Umbilical cord (tissue), 2 donors: ENCODE data around the gene ATG5. TPM values are rescaled to one million over a fixed set of nuclear protein-coding genes. Genes with fewer than 3 reads are reported as not detected.
"Not testable (repeated sequence)": the region's sequence is repeated elsewhere in the genome, so short reads cannot be mapped to it uniquely, and the experiment has no call there.

ENCODE experiments used
- DNase-seq: peaks from one replicate; pipeline ENCODE4 v3.0.0-alpha.2; 2015; ENCODE audit warnings: low spot score
- total RNA-seq: library from RNA; depleted of rRNA; stranded (reverse); fragments of >200 nt; gene quantifications from one replicate; pipeline ENCODE4 v1.2.3, GENCODE V29; 2014; ENCODE audit warnings: low replicate concordance; ENCODE audit not compliant: insufficient read depth

The ATG5 gene
- total RNA-seq, 1 donor from 2014 or later = 65.0 TPM

DNA sequence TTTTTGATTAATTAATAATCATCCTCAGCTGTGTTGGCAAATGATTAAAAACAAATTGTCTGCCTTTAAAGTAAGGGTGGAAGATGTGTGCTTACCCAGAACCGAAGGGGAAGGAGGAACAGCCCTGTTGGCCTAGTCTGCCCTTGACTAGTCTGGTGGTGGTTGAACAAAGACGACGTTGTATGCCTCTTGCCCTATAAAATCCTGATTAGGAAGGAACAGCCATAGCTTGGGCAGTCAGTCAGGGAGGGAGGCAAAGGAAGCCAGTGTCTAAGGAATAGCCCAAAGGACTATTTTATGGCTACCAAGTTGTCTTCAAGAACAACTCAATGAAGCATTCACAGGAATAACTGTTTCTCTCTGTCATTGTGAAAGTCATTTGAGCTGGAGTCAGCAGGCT is 168.7 kb downstream of the ATG5 start:
- DNase-seq = no peak

DNA sequence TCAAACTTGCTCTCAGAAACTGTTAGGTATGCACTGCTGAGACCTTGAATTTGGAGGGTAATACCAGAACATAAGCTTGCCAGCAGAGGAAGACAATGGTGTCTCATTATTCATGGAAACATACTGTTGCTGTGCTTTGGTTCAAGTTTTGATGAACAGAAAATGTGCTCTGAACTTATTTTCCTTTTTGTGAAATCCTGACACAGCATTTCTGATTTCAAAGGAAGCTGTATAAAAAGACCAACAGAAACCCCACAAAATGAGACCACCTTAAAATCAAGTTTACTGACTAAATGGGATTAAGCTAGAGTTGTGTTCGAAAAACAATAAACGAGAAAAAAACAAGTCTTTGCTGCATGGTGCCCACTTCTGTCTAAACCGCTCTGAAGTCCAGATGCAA is 169.1 kb downstream of the ATG5 start:
- no peak for DNase-seq

DNA sequence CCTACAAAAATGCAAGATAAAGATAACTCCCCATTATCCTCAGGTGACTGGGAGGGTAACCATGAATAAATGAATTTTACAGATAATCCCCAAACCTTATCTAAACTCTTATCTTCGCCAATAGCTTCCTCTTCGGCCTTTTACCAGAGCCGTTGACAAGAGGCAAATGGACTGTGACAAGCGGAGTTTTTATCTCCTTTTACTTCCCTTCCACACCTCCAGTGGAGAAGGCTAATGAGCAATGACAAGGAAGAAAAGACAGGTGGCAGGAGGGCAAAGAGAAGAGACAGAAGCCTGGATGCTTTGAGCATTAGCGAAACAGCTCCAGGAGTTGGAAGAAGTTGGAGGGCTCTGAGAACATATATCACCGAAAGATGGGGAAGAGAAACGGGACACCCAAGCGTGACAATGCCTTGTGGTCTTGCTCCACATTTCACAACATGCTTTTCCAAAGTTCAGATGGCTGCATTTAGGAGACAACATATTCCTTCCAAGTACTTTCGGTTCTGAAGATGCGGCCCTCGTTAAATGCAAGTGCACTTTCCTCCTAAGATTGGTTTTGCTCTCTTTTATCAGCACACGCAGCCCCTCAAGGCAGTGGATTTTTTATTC is 170.2 kb downstream of the ATG5 start:
- no peak for DNase-seq

DNA sequence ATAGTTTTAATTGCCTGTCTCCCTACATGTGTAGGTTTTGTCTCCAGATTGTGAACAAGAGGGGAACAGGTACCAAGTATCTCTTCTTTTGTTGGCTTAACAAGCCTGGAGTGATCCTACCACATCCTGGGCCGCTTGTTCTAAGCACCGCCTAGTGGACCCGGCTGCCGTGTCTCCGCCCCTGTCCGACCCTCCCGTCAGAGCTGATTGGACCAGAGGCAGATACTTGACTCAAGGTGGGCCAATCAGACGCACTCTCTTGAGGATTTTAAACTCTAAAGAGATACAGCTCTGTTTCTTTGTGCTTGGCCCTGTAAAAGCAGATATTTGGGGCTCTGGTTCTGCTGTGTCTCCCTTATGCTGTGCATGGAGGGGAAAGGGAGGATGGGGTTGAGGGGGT is 171.2 kb downstream of the ATG5 start:
- DNase-seq = no peak

DNA sequence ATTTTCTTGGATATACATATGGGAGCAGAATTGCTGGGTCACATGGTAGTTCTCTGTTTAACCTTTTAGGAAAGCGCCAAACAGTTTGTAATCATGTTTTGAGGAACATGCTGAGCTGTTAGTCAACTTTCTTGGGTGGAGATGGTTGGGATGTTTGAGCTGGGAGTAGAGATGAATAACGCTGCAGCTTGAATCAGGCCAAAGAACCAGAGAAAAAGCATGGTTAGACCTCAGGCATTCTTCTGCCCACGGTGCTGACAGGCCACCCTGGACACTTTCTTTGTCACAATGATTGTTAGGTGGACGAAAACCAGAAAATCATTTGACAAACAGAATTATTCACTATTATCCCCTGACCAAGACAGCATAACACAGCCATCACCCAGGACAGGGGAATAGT is 172.6 kb downstream of the ATG5 start:
- DNase-seq = no peak

DNA sequence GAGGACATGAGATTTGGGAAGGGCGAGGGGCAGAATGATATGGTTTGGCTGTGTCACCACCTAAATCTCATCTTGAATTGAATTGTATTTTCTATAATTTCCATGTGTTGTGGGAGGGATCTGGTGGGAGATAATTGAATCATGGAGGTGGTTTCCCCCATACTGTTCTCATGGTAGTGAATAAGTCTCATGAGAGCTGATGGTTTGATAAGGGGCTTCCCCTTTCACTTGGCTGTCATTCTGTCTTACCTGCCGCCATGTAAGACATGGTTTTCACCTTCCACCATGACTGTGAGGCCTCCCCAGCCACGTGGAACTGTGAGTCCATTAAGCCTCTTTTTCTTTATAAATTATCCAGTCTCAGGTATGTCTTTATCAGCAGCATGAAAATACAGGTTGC is 173.1 kb downstream of the ATG5 start:
- not testable (repeated sequence) for DNase-seq

DNA sequence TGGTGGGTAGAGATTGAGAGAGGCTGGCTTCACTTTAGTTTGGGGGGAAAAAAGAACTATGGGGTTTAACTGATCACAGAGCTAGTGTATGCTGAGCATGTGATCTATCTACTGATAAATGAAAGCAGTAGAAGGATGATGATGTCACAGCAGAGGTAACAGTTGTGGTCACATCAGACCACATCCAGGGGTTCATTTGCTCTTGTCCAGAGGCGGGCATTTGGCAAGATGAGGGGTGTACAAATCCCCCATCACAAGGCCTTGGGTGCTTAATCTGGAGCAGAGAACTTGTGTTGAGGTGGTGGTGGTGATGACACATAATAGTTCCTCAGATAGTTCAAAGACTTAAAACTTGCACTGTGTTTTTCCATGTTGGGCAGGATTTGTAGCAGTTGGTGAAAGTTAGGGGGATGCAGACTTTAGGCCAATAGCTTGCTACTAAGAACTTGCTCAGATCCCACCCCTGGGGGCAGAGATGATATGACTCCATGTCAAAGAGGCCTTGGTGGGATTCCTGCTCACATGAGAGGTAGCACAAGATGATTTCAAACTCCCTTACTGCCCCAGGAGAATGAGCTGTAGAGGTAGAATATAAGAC is 176.0 kb downstream of the ATG5 start:
- DNase-seq = no peak

DNA sequence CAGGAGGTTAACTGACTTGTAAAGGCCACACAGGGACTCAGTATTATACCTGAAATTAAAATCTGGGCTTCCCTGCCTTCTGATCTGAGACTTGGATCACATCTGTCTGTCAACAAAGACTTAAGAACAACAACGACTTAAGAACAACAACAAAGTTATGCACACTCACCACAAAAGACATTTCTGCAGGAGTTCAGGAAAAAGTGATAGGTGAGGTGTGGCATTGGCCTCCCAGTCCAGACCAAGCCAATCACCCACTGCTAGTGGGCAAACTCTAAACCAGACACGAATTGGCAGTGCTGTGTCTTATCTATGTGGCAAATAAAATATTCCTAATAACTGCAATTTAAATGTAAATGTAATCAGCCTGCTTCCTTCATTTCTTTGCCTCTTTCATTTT is 178.1 kb downstream of the ATG5 start:
- no peak for DNase-seq

DNA sequence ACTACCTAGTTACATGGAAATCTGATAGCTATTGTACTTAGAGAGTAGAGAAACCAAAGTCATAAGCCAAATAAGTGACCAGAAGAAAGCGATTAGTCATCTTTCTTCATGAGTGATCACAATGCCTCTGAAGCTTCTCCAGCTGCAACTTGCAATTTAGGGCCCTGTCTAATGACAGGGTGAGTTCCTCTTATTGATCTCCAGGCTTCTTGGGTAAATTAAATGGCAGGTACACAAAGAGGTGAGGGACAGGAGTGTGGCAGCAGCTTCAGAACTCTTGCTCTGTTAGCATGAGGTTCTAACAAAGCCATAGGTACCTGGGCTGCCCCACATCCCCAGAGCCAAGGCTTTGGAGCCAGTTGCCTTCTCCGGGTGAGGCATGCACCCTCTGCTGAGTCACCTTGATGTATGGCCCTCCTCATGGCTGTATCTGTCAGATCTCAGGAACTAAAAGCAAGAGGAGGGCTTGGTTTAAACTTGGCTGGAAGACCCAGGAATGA is 178.7 kb downstream of the ATG5 start:
- no peak for DNase-seq

DNA sequence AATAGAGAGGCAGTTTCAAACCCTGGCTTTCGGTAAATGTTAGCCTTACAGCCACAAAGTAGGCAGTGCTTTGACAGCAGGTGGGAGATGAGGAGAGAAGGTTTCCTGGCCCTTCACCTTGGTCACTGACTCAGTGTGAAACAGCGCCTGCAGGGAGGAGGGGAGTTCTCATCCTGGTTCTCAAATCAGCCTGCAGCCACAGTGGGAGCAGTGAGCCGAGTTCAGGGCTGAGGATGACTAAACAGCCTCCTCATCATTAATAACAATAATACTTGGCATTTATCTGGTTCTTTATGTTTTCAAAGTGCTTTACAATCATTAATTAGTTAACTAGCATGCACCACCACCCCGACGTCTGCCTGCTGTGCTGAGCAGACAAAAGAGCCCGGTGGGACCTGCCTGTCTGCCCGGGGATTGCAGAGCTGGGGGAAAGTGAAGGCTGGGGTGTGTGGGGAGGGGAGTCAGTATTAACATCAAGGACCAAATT is 179.8 kb downstream of the ATG5 start:
- no peak for DNase-seq

DNA sequence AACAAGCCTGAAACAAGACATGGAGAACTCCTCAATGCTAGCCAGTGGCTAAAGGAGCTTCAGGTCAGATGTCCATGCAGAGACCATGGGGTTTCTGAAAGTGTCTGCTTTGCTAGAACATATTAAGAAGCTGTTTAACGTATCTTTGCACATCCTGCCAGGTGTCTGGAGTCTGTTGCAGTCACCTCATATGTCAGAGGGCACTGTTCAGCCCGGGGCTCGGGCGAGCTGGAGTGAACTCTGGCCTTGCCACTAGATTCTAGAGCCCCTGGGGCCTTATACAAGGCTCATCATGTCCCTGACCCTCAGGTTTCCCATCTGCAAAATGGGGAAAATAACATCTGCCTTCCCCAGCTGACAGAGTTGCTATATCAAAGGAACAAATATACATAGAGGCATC is 180.4 kb downstream of the ATG5 start:
- DNase-seq = no peak

DNA sequence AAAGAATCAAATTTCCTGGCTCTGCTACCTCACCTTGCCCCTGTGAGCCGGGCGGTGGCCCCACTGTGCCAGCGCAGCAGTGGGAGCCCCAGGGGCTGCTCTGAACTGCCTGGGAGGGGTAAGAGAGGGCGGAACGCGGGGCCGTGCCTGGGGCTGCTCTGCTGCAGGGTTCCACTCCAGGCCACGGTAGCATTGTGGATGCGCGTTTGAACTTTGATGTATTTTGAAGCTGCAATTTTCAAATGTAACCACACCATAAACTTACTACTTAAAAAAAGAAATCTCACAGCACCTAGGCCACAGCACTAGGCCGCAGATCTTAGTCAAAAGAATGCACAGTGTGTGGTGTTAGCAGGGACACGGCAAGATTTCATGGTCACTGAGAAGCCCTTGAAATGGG is 181.9 kb downstream of the ATG5 start:
- no peak for DNase-seq

DNA sequence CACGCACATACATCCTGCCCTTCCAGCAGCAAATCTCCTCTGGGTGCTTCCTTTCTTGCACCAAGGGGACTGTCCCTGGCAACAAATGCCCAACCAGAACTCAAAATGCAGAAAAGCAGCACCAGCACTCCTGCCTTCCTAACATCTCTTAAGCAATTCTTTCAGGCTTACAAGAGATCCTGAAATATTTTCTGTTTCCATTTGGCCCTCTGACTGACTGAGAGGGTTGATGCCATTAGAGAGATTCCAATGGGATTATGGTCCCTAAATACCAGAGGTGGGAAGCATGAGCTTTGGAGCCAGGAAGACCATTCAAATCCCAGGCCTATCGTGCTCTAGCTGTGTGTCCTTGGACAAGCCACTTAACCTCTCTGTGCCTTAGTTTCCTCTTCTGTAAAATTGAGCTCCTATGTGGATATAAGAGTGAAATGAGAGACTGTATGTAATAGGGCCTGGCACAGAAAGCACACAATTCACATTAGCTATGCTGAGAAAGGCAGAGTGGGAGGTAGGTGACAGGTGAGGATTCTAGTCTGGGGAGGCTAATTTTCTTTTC is 182.6 kb downstream of the ATG5 start:
- peak; percentile 35 for DNase-seq

DNA sequence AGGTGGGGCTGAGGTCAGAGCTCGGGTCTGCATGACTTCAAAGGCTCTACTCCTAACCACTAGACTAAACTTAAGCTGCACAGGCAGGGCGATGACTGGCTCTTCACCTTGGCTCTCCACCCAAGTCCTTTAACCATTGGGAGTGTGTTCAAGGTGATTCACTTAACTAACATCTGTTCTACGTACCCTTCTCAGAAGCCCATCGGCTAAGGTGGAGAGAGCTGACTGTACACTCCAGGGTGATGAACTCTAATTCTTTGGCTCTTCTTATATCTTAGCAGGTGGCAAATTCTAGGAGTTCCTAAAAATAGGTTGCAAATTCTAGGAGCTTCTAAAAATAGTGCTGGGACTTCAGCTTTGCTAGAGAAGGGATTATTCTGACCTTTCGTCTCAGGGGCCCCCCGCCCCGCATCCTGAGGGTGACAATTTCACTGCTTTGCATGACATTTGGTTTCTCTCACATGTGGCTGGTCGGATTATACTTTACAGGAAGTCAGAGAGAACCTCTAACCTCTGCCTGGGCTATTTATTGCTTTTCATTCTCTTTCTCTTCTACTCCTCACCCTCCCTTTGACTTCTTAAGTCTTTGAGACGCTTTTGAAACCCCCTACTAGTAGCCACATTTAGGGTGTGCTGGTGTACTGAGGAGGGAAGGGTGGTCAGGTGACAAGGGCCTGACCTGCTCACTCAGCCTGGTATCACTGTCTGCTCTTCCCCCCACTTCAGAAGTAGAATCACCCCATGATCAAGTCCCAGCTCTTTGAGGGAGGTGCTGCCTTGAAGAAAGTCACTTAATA is 183.9 kb downstream of the ATG5 start:
- no peak for DNase-seq

DNA sequence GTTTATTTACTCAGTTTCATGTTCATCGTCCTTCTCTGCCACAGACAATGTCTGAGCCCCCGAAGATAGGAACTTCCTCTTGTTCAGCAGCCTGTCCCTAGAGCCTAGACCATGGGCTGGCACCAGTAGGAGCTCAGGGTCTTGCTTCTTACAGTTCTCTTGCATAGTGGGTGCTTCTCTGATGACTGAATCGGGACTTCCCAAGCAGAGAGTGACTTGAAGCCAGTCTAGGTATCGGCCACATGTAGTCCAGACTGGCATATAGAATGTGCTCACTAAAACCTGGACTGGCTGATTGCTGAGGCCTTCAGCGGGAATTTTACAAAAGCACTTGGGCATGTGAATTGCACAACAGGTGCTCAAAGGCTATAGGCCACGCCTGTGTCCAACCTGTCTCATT is 187.4 kb downstream of the ATG5 start:
- DNase-seq = no peak

DNA sequence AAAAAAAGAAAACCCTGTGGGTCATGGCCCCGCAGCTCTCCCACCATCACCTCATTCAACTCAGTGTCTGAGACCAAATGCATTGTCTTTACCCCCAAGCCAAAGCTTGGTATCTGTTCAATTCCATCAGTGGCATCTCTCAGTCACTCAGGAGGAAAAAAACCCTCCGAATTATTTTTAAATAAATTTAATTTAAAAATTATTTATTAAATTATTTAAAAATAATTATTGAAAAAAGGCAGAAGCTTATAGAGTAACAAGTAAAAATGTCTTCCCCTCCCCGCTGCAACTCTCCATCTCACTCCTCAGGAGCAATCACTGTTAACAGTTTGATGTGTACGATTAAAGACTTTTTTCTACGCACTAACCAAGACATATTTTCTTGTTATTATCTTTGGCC is 188.7 kb downstream of the ATG5 start:
- no peak for DNase-seq

DNA sequence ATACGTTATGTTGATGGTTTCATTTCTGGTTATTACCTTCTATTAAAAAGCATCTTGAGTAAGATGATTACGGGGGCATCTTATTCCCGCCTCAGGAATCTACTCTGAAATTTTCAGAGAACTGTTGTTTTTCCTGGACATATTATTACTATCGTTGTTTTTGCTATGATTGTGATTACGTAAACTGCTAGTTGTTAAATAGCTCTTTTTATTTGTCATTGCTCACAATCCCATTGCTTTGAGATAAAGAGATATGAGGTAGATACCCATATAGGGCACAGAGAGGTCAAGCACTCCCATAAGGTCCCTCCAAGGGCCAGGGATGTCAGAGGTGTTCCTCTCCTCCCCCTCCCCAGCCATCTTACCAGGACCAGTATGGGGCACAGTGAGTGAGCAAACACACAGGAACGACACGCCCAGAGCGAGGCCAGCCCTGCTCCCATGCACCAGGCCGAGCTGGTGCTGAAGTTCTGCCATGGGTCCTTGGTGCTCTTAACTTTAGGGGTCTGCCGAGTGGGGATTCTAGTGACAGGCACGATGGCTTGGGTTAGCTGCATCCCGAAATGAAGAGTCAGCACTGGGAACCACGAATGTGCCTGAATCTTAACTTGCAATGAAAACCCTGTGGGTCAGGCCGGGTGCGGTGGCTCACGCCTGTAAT is 189.5 kb downstream of the ATG5 start:
- no peak for DNase-seq

DNA sequence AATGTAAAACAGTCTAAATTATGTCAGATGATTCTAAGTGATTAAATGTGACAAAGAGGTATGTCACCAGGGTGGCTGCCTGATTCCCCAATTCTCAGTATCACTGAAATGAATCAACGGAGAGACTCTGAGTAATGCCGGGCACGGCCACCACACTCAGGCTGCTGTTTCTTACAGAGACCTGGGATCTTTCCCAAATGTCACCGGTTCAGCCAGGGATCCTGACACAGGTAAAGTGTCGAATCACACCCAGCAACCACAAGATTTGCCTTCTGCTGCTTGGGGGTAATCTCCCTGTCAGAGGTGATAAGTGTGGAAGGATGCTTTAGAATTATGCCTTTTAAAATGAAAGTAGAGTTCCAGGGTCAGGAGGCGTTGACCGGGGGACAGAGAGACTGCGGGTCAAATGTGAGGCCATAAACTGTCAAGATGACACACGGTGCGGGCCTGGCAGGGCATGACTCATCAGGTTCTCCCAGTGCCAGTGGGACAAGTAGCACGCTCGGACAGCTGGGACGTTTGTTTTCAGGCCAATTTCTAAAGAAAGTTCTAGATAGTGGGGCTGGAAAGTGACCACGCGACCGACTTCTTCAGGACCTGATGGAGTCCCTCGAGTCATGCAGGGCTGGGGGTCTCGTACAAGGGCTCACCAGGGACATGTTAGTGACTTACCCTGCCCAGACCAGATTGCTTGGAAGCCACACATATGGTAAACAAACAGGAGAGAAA is 190.5 kb downstream of the ATG5 start:
- DNase-seq = no peak
